GM18909 (cell line): ENCODE results near the gene SLC25A39.

ENCODE experiments used
- ATAC-seq: cut with Tn5 transposase; IDR thresholded peaks from one replicate; pipeline ENCODE4 v1.9.1; 2021; ENCODE audit warnings: mild to moderate bottlenecking; ENCODE audit not compliant: unreplicated experiment, poor library complexity

SLC25A39 gene

DNA sequence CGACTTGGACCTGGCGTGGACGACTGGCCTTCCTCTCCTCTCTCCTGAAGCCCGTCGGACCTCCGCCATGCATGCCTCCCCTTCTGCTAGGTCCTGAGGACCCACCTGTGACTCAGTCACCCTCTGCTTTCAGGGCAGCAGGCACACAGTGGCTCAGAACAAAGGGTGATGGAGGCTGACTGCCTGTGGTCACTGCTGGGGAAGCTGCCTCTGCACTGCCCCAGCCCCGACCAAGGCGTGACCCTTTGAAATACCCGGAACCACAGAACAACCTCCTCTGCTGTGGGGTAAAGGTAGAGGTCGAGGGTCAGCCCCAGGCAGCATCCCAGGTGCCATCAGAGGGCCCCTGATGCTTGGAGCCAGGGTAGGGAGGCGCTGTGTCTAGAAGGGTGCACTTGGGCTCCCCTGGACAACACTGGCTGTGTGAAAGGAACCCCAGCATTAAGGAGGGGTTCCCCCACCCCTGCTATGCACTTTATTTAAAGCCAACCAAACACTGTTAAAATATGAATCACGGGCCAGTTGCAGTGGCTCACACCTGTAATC lies 44.2 kb downstream of the SLC25A39 start:
- no peak for ATAC-seq

DNA sequence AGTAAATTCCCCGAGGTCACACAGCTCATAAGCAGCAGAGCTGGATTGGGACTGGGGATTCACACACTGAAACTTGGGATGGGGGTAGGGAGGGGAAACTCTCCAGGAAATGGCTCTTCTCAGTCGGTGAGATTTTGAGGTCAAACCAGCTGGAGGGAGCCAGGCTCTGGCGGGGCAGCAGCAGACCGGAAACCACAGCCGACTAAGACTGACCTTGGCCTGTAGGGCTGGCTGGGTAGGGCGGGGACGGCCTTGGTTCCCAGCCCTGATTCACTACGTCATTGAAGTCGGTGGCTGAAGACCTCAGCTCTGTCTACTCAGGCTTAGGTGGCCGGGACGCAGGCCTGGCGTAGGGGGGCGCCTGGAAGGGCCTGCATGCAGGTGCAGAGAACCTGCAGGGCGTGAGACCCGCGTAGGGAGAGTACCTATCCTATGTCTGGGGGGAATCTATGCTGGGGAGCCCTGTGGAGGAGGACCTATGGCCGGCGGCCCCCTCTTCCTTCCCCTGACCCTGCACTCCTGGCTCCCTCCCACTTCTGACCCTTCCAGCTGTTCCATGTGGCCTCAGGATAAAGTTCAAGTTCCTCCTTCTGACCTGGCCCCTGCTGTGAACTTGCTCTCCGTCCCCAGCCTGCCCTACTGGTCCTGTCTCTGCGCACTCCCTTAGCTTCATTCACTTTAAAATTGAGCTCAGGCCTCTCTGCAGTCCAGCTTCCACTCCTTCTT lies 44.8 kb downstream of the SLC25A39 start:
- peak; percentile 72 for ATAC-seq

DNA sequence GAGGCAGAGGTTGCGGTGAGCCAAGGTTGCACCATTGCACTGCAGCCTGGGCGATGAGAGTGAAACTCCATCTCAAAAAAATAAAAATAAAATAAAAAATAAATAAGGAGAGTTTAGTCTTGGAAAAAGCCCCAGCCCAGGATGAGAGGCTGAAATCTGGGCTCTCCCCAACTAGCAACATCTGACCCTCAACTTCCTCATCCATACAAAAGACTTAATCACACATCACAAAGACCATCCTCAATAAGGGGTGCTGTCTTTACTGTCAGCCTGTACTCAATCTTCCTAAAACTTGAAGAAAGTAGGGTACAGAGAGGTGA lies 45.3 kb downstream of the SLC25A39 start:
- ATAC-seq, result no peak

DNA sequence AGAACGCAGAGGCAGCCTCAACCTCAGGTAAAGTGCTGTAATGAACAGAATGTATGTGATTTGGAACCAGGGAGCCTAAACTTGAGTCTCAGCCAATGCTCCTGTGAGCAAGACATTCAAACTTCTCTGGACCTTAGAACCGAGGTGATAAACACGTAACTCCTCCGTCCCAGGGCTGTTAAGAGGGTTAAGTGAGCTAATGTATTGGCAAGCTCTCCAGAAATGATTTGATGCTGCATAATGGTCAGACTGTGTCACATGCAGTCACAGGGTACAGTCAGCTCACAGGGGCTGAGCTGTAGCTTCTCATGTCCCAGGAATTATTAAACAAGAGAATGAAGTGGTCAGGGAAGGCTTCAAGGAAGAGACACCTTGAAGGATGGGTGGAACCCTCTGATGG lies 46.6 kb downstream of the SLC25A39 start:
- no peak for ATAC-seq

DNA sequence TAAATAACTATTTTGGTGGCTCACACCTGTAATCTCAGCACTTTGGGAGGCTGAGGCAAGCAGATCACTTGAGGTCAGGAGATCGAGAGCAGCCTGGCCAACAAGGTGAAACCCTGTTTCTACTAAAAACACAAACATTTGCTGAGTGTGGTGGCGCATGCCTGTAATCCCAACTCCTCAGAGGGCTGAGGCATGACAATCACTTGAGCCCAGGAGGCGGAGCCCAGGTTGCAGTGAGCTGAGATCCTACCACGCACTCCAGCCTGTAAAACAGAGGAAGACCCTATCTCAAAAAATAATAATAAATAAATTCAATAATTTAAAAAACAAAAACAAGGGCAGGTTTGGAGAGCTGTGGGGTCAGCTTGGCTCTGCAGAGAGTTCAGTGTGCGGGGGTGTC lies 51.0 kb downstream of the SLC25A39 start:
- ATAC-seq, result no peak

GRCh38 chr17:44272954-44273353 lies 51.7 kb downstream of the SLC25A39 start:
- ATAC-seq, result no peak

GRCh38 chr17:44272321-44272951 lies 52.2 kb downstream of the SLC25A39 start:
- ATAC-seq, result no peak
